Measurements from ENCODE around the gene COL1A1. TPM values are rescaled to one million over a fixed set of nuclear protein-coding genes. Genes with fewer than 3 reads are reported as not detected.
A peak's percentile ranks its signal among the peaks of the same experiment; 100 is the strongest.

The COL1A1 gene
- total RNA-seq, 6 donors from 2014 or later: 15.4 to 555 (median 117) TPM

DNA sequence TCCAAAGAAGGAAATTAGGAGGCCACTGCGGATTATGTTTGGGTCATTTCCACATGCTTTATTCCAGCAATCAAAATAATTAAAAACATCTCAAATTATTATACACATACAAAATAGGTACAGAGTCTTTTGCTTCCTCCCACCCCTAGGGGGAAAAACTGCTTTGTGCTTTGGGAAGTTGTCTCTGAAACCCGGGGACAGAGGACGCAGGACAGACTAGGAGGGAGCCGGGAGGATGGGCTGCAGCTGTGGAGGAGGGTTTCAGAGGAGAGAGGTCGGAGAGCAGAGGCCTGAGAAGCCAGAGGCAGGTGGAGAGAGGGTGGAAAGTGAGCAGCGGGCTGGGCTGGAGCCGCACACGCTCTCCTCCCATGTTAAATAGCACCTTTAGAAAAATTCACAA is 17.4 kb downstream of the COL1A1 start:
- peak overlapping the region in 1 of 4 donors; percentile 17 for H3K4me3 ChIP-seq
- peaks cover 0 to 32% (median 16%) of the 10 kb centered on the region in 4 donors for H3K36me3 ChIP-seq
- ATAC-seq (ENCODE audit: low FRiP score in 2 of 2) (no peak), DNase-seq (no peak)
- H3K4me1 ChIP-seq: peaks cover 6 to 11% (median 9%) of the 10 kb centered on the region in 4 donors
- H3K9me3 ChIP-seq: no peaks in the 10 kb centered on the region
- peak overlapping the region in 3 of 4 donors; percentile 30 to 53 (median 36) for H3K27ac ChIP-seq
- no peak for TF ChIP-seq EP300 (IDR thresholded peaks at IDR 0.05)
- no peak for TF ChIP-seq POLR2AphosphoS5 (IDR thresholded peaks at IDR 0.05)
- no peak for TF ChIP-seq POLR2A (IDR thresholded peaks at IDR 0.05)
- TF ChIP-seq, protein P1, sequence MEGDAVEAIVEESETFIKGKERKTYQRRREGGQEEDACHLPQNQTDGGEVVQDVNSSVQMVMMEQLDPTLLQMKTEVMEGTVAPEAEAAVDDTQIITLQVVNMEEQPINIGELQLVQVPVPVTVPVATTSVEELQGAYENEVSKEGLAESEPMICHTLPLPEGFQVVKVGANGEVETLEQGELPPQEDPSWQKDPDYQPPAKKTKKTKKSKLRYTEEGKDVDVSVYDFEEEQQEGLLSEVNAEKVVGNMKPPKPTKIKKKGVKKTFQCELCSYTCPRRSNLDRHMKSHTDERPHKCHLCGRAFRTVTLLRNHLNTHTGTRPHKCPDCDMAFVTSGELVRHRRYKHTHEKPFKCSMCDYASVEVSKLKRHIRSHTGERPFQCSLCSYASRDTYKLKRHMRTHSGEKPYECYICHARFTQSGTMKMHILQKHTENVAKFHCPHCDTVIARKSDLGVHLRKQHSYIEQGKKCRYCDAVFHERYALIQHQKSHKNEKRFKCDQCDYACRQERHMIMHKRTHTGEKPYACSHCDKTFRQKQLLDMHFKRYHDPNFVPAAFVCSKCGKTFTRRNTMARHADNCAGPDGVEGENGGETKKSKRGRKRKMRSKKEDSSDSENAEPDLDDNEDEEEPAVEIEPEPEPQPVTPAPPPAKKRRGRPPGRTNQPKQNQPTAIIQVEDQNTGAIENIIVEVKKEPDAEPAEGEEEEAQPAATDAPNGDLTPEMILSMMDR (IDR thresholded peaks at IDR 0.05): no peak
- H3K27me3 ChIP-seq: no peaks in the 10 kb centered on the region
- 50 to 53% methylated on average over 8 of the region's 8 CpGs for WGBS, 2 donors

DNA sequence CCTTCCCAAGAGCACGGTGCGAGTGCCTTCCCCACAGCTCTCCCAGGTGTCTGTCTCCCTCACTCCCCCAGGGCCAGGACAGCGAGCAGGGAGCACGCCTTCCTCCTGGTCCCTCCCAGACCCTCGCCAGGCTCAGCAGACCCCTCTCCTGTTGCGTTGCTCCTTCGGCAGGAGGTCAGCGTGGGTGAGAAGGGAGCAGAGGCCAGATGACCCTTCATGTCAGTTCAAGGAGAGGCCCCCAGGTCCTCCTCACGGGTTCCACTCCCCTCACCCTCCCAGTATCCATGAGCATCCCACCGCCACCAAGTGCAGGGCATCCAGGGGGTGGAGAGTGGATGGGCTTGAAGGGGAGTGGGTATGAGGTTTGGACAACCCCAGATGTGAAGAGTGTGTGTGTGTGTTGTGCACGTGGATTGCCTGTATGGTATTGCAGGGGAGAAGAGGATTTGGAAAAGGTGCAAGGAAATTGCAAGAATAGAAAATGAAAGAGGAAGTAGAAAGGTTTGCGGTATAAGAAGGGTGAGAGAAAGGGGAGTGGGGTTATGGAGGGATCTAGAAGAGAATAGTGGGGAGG is 17.9 kb downstream of the COL1A1 start:
- Histone ChIP-seq H3K36me3 (peaks cover 0 to 26% (median 12%) of the 10 kb centered on the region in 4 donors), H3K4me1 (peaks cover 9 to 17% (median 12%) of the 10 kb centered on the region in 4 donors), H3K4me3 (peak overlapping the region in 1 of 4 donors; percentile 17), H3K27ac (peak overlapping the region in 3 of 4 donors; percentile 30 to 53 (median 36)), H3K27me3 (no peaks in the 10 kb centered on the region), H3K9me3 (no peaks in the 10 kb centered on the region)
- TF ChIP-seq POLR2AphosphoS5 (IDR thresholded peaks at IDR 0.05) (no peak), POLR2A (IDR thresholded peaks at IDR 0.05) (no peak), EP300 (IDR thresholded peaks at IDR 0.05) (no peak)
- DNase-seq (no peak), ATAC-seq (ENCODE audit: low FRiP score in 2 of 2) (no peak)
- WGBS, 2 donors: 60 to 66% methylated on average over 8 to 12 of the region's 12 CpGs

DNA sequence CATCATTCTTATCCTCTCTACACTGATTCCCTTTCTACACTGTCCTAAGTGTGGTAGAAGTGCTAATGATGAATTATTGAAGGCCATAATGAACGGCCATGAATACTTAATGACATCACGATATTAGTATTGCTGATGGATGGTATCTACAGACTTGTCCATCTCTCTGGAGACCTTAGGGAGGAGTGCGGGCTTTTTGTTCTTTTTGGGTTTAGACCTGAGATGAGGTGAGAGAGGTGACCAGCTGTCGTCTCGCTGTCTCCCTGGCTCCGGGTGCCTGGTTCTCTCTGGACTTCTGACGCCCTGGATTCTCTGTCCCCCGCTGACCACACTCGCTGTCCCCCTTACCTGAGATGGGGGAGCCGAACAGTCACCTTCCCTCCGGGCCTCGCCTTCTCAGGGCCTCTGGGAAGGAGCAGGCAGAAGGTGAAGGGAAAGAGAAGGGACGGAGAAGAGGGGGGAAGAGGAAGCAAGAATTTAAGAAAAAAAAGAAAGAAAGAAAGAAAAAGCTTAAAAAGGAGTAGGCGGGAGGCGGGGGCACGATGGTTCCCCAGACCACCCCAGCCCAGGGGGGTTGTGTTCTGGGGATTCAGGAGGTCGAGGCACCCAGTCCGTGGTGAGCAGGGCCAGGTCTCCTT is 18.5 kb downstream of the COL1A1 start:
- Histone ChIP-seq H3K27ac (peak overlapping the region in 2 of 4 donors; percentile 36 to 53), H3K27me3 (no peaks in the 10 kb centered on the region), H3K4me3 (no peak overlapping the region), H3K9me3 (no peaks in the 10 kb centered on the region), H3K4me1 (peaks cover 15 to 23% (median 18%) of the 10 kb centered on the region in 4 donors), H3K36me3 (peaks cover 0 to 20% (median 10%) of the 10 kb centered on the region in 4 donors)
- WGBS, 2 donors: 83 to 84% methylated on average over 18 of the region's 18 CpGs
- DNase-seq (no peak), ATAC-seq (ENCODE audit: low FRiP score in 2 of 2) (no peak)
- TF ChIP-seq, protein P1 (IDR thresholded peaks at IDR 0.05): no peak
- TF ChIP-seq POLR2AphosphoS5 (IDR thresholded peaks at IDR 0.05): no peak
- no peak for TF ChIP-seq EP300 (IDR thresholded peaks at IDR 0.05)
- TF ChIP-seq POLR2A (IDR thresholded peaks at IDR 0.05): no peak

DNA sequence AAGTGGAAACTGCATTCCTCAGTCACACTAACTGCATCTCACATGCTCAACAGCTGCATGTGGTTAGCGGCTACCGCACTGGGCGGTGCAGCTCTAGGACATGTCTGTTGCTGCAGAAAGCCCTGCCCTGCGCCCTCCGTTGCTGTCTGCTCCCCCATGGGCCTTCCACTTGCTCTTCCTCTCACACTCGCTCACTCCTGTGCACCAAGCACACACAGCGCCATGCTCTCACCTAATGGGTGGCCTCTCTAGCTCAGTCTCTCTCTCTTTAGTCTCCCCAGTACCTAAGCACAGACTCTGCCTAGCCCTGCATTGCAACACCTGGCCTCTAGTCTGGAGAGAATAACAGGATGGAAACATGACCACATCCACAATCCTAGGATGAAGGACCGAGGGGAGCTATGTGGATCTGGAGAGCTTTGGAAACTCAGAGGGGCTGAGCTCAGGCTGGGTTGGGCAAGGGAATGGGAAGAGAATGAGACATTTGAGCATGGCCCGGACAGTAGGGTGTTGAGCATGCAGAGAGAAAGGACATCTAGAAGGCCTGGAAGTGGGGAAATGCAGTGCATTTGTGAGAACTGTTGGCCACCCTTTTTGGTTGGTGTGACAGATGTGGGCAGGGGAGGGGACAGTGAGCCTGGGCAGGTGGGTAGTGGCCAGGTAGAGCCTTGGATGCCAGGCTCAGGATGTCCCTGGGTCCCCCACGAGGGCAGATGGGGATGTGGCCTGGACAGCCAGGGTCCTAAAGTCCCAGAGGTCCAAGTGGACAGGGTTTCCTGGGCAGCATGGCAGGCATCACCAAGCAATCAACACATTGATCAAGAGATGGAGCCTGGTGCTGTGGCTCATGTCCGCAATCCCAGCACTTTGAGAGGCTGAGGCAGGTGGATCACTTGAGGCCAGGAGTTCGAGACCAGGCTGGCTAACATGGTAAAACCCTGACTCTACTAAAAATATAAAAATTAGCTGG is 19.6 kb downstream of the COL1A1 start:
- H3K27ac ChIP-seq: no peak overlapping the region
- TF ChIP-seq POLR2AphosphoS5 (IDR thresholded peaks at IDR 0.05): no peak
- TF ChIP-seq EP300 (IDR thresholded peaks at IDR 0.05): no peak
- TF ChIP-seq POLR2A (IDR thresholded peaks at IDR 0.05): no peak
- TF ChIP-seq, protein P1 (IDR thresholded peaks at IDR 0.05): no peak

More for the DNA sequence above, 19.6 kb downstream of the COL1A1 start:
- WGBS, 2 donors: 83 to 87% methylated on average over 11 to 12 of the region's 12 CpGs
- ATAC-seq (ENCODE audit: low FRiP score in 2 of 2) (peak in 1 of 2 donors; percentile 1), DNase-seq (no peak)
- H3K4me1 ChIP-seq: peaks cover 19 to 28% (median 25%) of the 10 kb centered on the region in 4 donors
- H3K9me3 ChIP-seq: no peaks in the 10 kb centered on the region
- H3K36me3 ChIP-seq: peaks cover 0 to 11% (median 5%) of the 10 kb centered on the region in 4 donors
- H3K4me3 ChIP-seq: no peak overlapping the region
- H3K27me3 ChIP-seq: no peaks in the 10 kb centered on the region
